Measurements from ENCODE around the gene SSR4.

DNA sequence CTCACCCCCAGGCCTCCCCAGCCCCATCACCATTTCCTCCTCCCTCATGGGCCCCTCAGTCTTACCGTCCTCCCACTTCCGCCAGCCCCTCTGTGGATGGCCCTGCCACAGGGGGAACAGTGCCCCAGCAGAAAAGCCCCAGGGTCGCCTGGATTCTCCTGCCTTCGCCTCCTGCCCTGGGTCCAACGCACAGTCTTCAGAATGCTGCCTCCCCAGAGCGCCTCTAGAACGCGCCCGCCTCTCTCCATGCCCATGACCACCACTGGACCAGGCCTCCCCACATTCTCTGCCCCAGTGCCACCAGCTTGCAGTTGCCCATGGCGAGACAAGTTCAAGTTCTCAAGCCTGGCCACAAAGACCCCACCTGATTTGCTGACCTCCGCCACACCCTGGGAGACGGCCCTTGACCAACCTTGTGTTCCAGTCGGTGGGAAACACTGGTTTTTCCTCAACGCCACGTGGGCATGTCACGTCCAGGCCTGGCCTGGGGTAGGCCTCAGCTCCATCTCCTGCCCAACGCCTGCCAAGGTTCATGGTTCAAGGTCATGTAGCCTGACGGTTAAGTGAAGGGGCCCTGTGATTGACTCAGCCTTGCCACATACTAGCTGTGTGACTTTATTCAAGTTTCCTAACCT, 31.1 kb upstream of the SSR4 start:
- TF ChIP-seq, protein P1, sequence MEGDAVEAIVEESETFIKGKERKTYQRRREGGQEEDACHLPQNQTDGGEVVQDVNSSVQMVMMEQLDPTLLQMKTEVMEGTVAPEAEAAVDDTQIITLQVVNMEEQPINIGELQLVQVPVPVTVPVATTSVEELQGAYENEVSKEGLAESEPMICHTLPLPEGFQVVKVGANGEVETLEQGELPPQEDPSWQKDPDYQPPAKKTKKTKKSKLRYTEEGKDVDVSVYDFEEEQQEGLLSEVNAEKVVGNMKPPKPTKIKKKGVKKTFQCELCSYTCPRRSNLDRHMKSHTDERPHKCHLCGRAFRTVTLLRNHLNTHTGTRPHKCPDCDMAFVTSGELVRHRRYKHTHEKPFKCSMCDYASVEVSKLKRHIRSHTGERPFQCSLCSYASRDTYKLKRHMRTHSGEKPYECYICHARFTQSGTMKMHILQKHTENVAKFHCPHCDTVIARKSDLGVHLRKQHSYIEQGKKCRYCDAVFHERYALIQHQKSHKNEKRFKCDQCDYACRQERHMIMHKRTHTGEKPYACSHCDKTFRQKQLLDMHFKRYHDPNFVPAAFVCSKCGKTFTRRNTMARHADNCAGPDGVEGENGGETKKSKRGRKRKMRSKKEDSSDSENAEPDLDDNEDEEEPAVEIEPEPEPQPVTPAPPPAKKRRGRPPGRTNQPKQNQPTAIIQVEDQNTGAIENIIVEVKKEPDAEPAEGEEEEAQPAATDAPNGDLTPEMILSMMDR (IDR thresholded peaks at IDR 0.05; ENCODE audit: poor library complexity): no peak
- TF ChIP-seq EZH2 (IDR thresholded peaks at IDR 0.05; ENCODE audit: borderline replicate concordance): no peak
- no peak for TF ChIP-seq EZH2phosphoT487 (IDR thresholded peaks at IDR 0.05; ENCODE audit: low read depth, severe bottlenecking, unreplicated experiment)

All from hepatocyte (in vitro differentiated cells).